Loucy (cell line): ENCODE data around the gene SKI.

ENCODE experiments used
- H2AFZ ChIP-seq: fragments of 200-600 bp; sonication (generic); 2 replicates; pipeline ENCODE4 v1.6.0; 2016; ENCODE audit warnings: antibody characterized with exemption, mild to moderate bottlenecking, low read length, moderate library complexity
- H3F3A ChIP-seq: fragments of 200-600 bp; 2 replicates; pipeline ENCODE4 v1.6.0; 2016; ENCODE audit warnings: antibody characterized with exemption, low read depth, mild to moderate bottlenecking
- H3K27me3 ChIP-seq: fragments of 200-600 bp; sonication (generic); 2 replicates; pipeline ENCODE4 v1.6.1; 2014; ENCODE audit warnings: low read length, mild to moderate bottlenecking; ENCODE audit not compliant: insufficient read depth, poor library complexity, severe bottlenecking
- H3K36me3 ChIP-seq: fragments of 200-600 bp; sonication (generic); 2 replicates; pipeline ENCODE4 v1.6.1; 2016; ENCODE audit warnings: low read length; ENCODE audit not compliant: insufficient read depth
- H3K4me1 ChIP-seq: fragments of 200-600 bp; sonication (generic); 2 replicates; pipeline ENCODE4 v1.5.1; 2014; ENCODE audit warnings: low read length, mild to moderate bottlenecking; ENCODE audit not compliant: insufficient read depth, poor library complexity, severe bottlenecking
- H3K4me2 ChIP-seq: fragments of 200-600 bp; sonication (generic); 2 replicates; pipeline ENCODE4 v1.6.0; 2014; ENCODE audit warnings: antibody characterized with exemption, low read length, low read depth, mild to moderate bottlenecking; ENCODE audit not compliant: poor library complexity, severe bottlenecking
- H3K4me3 ChIP-seq: fragments of 200-600 bp; sonication (generic); 2 replicates; pipeline ENCODE4 v1.5.1; 2014; ENCODE audit warnings: low read length, mild to moderate bottlenecking, mixed read lengths; ENCODE audit not compliant: poor library complexity, severe bottlenecking
- H3K79me2 ChIP-seq: fragments of 200-600 bp; sonication (generic); 2 replicates; pipeline ENCODE4 v1.6.1; 2014; ENCODE audit warnings: low read length; ENCODE audit not compliant: insufficient read depth
- H3K9ac ChIP-seq: fragments of 200-600 bp; sonication (generic); 2 replicates; pipeline ENCODE4 v1.6.0; 2014; ENCODE audit warnings: mild to moderate bottlenecking, low read depth, low read length, moderate library complexity; ENCODE audit not compliant: poor library complexity, severe bottlenecking
- H3K9me2 ChIP-seq: fragments of 200-600 bp; sonication (generic); replicated peaks from 2 replicates; pipeline ENCODE4 v1.6.1; 2016; ENCODE audit warnings: low read depth, low read length, mixed read lengths
- H3K9me3 ChIP-seq: fragments of 200-600 bp; sonication (generic); 2 replicates; pipeline ENCODE4 v1.6.1; 2014; ENCODE audit warnings: mild to moderate bottlenecking, antibody characterized with exemption, low read length, low read depth; ENCODE audit not compliant: insufficient read depth
- H4K20me1 ChIP-seq: fragments of 200-600 bp; sonication (generic); 2 replicates; pipeline ENCODE4 v1.6.0; 2014; ENCODE audit warnings: antibody characterized with exemption, low read length, mild to moderate bottlenecking; ENCODE audit not compliant: insufficient read depth, poor library complexity, severe bottlenecking
- EZH2phosphoT487 ChIP-seq: fragments of 200-600 bp; IDR thresholded peaks from 2 replicates; pipeline ENCODE4 v1.6.1; 2018; ENCODE audit warnings: antibody characterized with exemption, mild to moderate bottlenecking, moderate library complexity, borderline replicate concordance
- TF ChIP-seq, protein P1 (sequence below): fragments of 200-600 bp; sonication (generic); conservative IDR thresholded peaks from 2 replicates; pipeline ENCODE4 v1.5.1; 2014; ENCODE audit warnings: mild to moderate bottlenecking, antibody characterized with exemption, low read length

Gene SKI

DNA sequence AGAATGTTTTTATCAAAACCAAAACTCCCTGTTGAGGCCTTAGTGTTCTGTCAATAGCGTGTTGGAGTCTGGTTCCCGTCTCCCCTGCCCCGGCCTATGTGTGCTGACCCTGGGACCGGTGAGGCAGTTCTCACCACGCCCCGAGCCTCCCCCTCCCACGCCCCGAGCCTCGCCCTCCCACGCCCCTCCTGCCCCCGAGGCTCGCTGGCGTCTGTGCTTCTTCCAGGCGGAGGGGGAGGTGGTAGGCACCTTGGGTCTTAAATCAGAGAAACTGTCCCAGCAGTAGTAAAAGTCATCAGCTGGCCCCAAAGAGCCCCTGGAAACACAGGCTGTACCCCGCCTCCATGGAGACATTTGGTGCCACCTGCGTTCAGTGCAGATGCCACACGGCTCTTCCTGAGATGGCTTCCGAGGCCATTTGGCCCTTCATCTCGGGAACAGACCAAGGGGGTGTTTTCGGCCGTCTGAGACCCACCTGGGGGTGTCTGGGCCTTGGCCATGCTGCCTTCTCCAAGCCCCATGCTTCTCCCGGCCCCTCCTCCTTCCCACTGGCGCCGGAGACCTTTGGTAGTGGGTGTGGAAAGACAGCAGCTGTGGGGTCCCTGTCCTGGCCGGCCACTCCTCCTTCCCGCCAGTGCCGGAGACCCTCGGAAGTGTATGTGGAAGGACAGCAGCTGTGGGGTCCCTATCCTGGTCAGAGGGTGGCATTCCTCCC, 44.7 kb downstream of the SKI start:
- H3K9ac ChIP-seq: no peak overlapping the region
- peaks cover 4% of the 10 kb centered on the region; the same call in 1 of the 2 replicates for H3F3A ChIP-seq
- no peak overlapping the region for H3K4me3 ChIP-seq
- no peak overlapping the region for H3K4me2 ChIP-seq
- peaks cover 7% of the 10 kb centered on the region for H3K36me3 ChIP-seq
- H3K27me3 ChIP-seq: no peaks in the 10 kb centered on the region
- peaks cover 86% of the 10 kb centered on the region for H3K79me2 ChIP-seq
- H3K4me1 ChIP-seq: peaks cover 37% of the 10 kb centered on the region
- H4K20me1 ChIP-seq: peaks cover 8% of the 10 kb centered on the region
- no peak overlapping the region for H2AFZ ChIP-seq
- H3K9me3 ChIP-seq: peaks cover 4% of the 10 kb centered on the region; the same call in 1 of the 2 replicates
- no peaks in the 10 kb centered on the region for H3K9me2 ChIP-seq
- TF ChIP-seq EZH2phosphoT487: no peak
- TF ChIP-seq, protein P1, sequence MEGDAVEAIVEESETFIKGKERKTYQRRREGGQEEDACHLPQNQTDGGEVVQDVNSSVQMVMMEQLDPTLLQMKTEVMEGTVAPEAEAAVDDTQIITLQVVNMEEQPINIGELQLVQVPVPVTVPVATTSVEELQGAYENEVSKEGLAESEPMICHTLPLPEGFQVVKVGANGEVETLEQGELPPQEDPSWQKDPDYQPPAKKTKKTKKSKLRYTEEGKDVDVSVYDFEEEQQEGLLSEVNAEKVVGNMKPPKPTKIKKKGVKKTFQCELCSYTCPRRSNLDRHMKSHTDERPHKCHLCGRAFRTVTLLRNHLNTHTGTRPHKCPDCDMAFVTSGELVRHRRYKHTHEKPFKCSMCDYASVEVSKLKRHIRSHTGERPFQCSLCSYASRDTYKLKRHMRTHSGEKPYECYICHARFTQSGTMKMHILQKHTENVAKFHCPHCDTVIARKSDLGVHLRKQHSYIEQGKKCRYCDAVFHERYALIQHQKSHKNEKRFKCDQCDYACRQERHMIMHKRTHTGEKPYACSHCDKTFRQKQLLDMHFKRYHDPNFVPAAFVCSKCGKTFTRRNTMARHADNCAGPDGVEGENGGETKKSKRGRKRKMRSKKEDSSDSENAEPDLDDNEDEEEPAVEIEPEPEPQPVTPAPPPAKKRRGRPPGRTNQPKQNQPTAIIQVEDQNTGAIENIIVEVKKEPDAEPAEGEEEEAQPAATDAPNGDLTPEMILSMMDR: no peak

- TF ChIP-seq, protein P1: no peak
- TF ChIP-seq EZH2phosphoT487: no peak
- no peaks in the 10 kb centered on the region for H3K27me3 ChIP-seq
- peaks cover 4% of the 10 kb centered on the region; the same call in 1 of the 2 replicates for H3K9me3 ChIP-seq
- H3K4me3 ChIP-seq: no peak overlapping the region
- no peaks in the 10 kb centered on the region for H3K9me2 ChIP-seq
- H3K4me2 ChIP-seq: no peak overlapping the region
- peaks cover 10% of the 10 kb centered on the region for H4K20me1 ChIP-seq
- H3F3A ChIP-seq: peaks cover 4% of the 10 kb centered on the region; the same call in 1 of the 2 replicates
- peaks cover 86% of the 10 kb centered on the region for H3K79me2 ChIP-seq
- peaks cover 43% of the 10 kb centered on the region for H3K4me1 ChIP-seq
- H3K9ac ChIP-seq: no peak overlapping the region
- no peak overlapping the region for H2AFZ ChIP-seq
- H3K36me3 ChIP-seq: peaks cover 8% of the 10 kb centered on the region
Measured at GRCh38 chr1:2273401-2274090, 45.4 kb downstream of the SKI start.

DNA sequence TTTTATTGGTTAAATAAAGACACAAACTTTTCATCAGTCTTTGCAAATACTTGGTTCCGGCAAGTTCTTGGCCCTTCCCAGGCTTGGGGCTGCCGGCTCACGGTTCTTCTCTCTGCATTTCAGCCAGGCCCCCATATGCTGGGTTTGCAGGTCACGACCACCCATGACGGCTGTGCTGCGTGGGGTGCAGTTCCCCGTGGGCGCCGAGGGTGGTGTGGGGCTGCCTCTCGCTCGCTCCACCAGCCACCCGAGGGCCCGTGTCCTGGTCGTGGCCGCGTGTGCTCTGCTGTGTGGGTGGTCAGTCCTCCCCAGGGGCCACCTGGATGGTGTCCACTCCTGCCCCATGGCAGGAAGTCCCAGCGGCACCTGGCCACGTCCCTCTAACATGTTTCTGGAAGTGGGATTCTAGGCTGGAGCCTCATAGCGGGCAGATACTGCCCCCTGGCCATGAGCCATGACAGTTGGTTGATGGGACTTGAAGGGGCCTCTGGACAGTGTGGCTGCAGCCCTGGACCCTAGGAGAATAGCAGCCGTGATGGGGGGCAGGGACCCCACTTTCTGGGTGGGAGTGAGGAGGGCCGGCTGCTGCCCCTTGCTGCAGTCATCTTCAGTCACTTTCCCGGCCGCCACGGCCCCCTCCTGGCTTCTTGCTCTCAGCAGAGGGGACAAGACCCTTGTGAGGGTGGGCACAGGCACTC, 46.3 kb downstream of the SKI start:
- no peaks in the 10 kb centered on the region for H3K27me3 ChIP-seq
- H3F3A ChIP-seq: peaks cover 4% of the 10 kb centered on the region; the same call in 1 of the 2 replicates
- no peak overlapping the region for H3K4me2 ChIP-seq
- peaks cover 4% of the 10 kb centered on the region; the same call in 1 of the 2 replicates for H3K9me3 ChIP-seq
- H3K9ac ChIP-seq: no peak overlapping the region
- no peak overlapping the region for H2AFZ ChIP-seq
- no peak overlapping the region for H3K4me3 ChIP-seq
- H4K20me1 ChIP-seq: peaks cover 10% of the 10 kb centered on the region
- H3K79me2 ChIP-seq: peaks cover 86% of the 10 kb centered on the region
- peaks cover 8% of the 10 kb centered on the region for H3K36me3 ChIP-seq
- H3K9me2 ChIP-seq: no peaks in the 10 kb centered on the region
- TF ChIP-seq EZH2phosphoT487: no peak
- TF ChIP-seq, protein P1: no peak
- peaks cover 51% of the 10 kb centered on the region for H3K4me1 ChIP-seq
